Psoas muscle (tissue), 8 donors: ENCODE measurements around the gene TYW1. TPM values are rescaled to one million over a fixed set of nuclear protein-coding genes. Genes with fewer than 3 reads are reported as not detected.
"Not testable (repeated sequence)": the region's sequence is repeated elsewhere in the genome, so short reads cannot be mapped to it uniquely, and the experiment has no call there.

ENCODE experiments used
- ATAC-seq, 4 donors: fragments of 200-7000 bp; cut with Tn5 transposase; one replicate each; pipeline ENCODE4 v1.9.1; 2020; ENCODE audit warnings: moderate library complexity in 3 of 4, mild to moderate bottlenecking in 2 of 4
- DNase-seq, 2 donors: peaks; one replicate each; pipeline ENCODE4 v3.0.0-alpha.2; 2020
- H3K27ac ChIP-seq: fragments of 200-600 bp; one replicate; pipeline ENCODE4 v1.8.0; 2022
- H3K27me3 ChIP-seq, 3 donors: fragments of 200-600 bp in 1 of 3; one replicate each; pipeline versions ENCODE4 v1.6.1 to v1.8.0; 2013 to 2022; ENCODE audit warnings: low read length in 2 of 3, mild to moderate bottlenecking in 2 of 3, moderate library complexity in 1 of 3; ENCODE audit not compliant: insufficient read depth in 3 of 3
- H3K36me3 ChIP-seq, 2 donors: fragments of 200-600 bp in 1 of 2; one replicate each; pipeline versions ENCODE4 v1.6.1 to v1.8.0; 2013 to 2022; ENCODE audit warnings: low read depth in 1 of 2, mild to moderate bottlenecking in 1 of 2, moderate library complexity in 1 of 2; ENCODE audit not compliant: insufficient read depth in 1 of 2
- H3K4me1 ChIP-seq: fragments of 200-600 bp; one replicate; pipeline ENCODE4 v1.8.0; 2022
- H3K4me3 ChIP-seq: fragments of 200-600 bp; one replicate; pipeline ENCODE4 v1.8.0; 2022; ENCODE audit warnings: mild to moderate bottlenecking
- H3K9me3 ChIP-seq: fragments of 200-600 bp; one replicate; pipeline ENCODE4 v1.8.0; 2022
- WGBS, 3 donors: extraction: QIAGEN DNeasy Blood & Tissue Kit; methylation state at CpG; one replicate each; pipeline versions ENCODE4 v1.1.6 to v1.1.7; 2013; 5-methylcytosine and 5-hydroxymethylcytosine counted together
- intact Hi-C, 2 donors: fragments of 100-400 bp; cut with DNase I; formaldehyde crosslinking; loops; one replicate each; pipeline versions ENCODE4 v1.11.0 to v1.14.2; 2022
- long read RNA-seq, 2 donors: library from polyadenylated mRNA; unstranded; transcript quantifications; one replicate each; pipeline ENCODE4 v2.0.0, GENCODE V29; 2021
- polyA plus RNA-seq, 3 donors: library from polyadenylated mRNA; stranded (reverse); fragments of 200-250 nt; gene quantifications; one replicate each; pipeline ENCODE4 v1.2.3, GENCODE V29; 2013
- total RNA-seq, 4 donors: library from RNA; stranded (reverse); fragmentation: NEBNext Ultra II Directional in 2 of 4; extraction: Animal tissue kit (Norgen Biotek cat#: 25700) in 2 of 4; gene quantifications; one replicate each; pipeline versions ENCODE4 v1.2.1 to v1.2.4, GENCODE V29; 2021 to 2023
- TF ChIP-seq, protein P1 (sequence below): fragments of 200-600 bp; IDR thresholded peaks from one replicate; pipeline ENCODE4 v1.8.0; 2022; ENCODE audit warnings: antibody characterized with exemption
- donor health status: healthy with polysubstance abuse.
- donor health status: DM: no; HTN: no; CAD: no; lungs with moderate emphysema.
- donor health status: Bipolar disorder and iron deficiency.
- donor health status: healthy.
- donor health status: DM: yes; HTN: yes; CAD: no.
- donor health status: DM: no; HTN: no; CAD: no.
- donor health status: DM: no; HTN: no; CAD: no.
- donor health status: DM: yes; HTN: yes; CAD: no.

TYW1 gene
- total RNA-seq (10 to 100 TPM in 3 of 4 donors, 1 to 10 TPM in 1; 9.9 to 13.7 (median 11.4) TPM), polyA plus RNA-seq (10 to 100 TPM in 2 of 3 donors, 1 to 10 TPM in 1; 9.3 to 20.1 (median 10.4) TPM)
- long read RNA-seq, donor 1, transcript TYW1-201 (16 exons, 3,348 nt), result major isoform, 7 of 10 reads
- long read RNA-seq, donor 1, partial matches to known transcripts, result 1 of 10 reads
- long read RNA-seq, donor 1, other reads (novel, unspliced or antisense), result 2 of 10 reads
- long read RNA-seq, donor 2, transcript TYW1-201 (16 exons, 3,348 nt), result major isoform, 14 of 29 reads
- long read RNA-seq, donor 2, partial matches to known transcripts, result 6 of 29 reads
- long read RNA-seq, donor 2, other reads (novel, unspliced or antisense), result 9 of 29 reads

- H3K9me3 ChIP-seq, H3K27me3 ChIP-seq, intact Hi-C loops: not testable (repeated sequence)
- DNase-seq (peak; percentile 97 to 99), ATAC-seq (peak; percentile 81 to 89 (median 85))
- WGBS, 3 donors, result 0 to 1% (median 0%) methylated on average over 31 to 44 of the region's 44 CpGs
- peak within 1 kb of the TSS; percentile 83 for H3K4me3 ChIP-seq
- H3K4me1 ChIP-seq, result peaks cover 17% of the 10 kb centered on the region
- peak within 1 kb of the TSS; percentile 99 for H3K27ac ChIP-seq
- peaks cover 0 to 46% of the 10 kb centered on the region in 2 donors for H3K36me3 ChIP-seq
Measured at GRCh38 chr7:66996444-66997191, at the start of gene TYW1. TSS of gene TYW1 (plus strand) at chr7:66996833. CDS start at chr7:66996979, 146 bp downstream.

DNA sequence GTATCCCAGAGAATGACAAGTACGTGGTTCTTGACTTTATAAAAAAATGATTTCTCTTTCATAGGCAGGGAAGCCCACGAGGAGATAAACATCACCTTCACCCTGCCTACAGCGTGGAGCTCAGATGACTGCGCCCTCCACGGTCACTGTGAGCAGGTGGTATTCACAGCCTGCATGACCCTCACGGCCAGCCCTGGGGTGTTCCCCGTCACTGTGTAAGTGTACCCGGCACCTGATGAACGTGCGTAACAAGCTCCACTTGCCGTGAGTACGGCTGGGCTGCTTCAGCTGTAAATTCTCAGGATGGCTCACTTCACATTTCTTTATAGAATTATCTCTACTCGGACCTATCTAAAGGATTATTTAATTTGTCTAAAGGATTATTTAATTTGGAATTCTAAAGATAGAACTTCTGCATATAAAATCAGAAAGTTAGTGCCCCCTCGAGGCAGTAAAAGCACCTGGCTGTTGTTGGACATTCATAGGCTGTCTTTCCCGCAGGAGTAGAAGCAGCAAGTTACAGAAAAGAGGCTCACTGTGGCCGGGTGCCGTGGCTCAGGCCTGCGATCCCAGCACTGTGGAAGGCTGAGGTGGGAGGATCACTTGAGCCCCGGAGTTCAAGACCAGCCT lies 48.0 kb upstream of the TYW1 start:
- no peaks in the 10 kb centered on the region for H3K4me1 ChIP-seq
- H3K27me3 ChIP-seq, result no peaks in the 10 kb centered on the region
- H3K27ac ChIP-seq, result no peak overlapping the region
- no peak overlapping the region for H3K4me3 ChIP-seq
- H3K9me3 ChIP-seq, result no peaks in the 10 kb centered on the region
- intact Hi-C loops, result no loop called here
- H3K36me3 ChIP-seq, result peaks cover 24 to 100% of the 10 kb centered on the region in 2 donors
- ATAC-seq, result no peak
- 89 to 91% (median 91%) methylated on average over 19 of the region's 19 CpGs for WGBS, 3 donors
- TF ChIP-seq, protein P1, sequence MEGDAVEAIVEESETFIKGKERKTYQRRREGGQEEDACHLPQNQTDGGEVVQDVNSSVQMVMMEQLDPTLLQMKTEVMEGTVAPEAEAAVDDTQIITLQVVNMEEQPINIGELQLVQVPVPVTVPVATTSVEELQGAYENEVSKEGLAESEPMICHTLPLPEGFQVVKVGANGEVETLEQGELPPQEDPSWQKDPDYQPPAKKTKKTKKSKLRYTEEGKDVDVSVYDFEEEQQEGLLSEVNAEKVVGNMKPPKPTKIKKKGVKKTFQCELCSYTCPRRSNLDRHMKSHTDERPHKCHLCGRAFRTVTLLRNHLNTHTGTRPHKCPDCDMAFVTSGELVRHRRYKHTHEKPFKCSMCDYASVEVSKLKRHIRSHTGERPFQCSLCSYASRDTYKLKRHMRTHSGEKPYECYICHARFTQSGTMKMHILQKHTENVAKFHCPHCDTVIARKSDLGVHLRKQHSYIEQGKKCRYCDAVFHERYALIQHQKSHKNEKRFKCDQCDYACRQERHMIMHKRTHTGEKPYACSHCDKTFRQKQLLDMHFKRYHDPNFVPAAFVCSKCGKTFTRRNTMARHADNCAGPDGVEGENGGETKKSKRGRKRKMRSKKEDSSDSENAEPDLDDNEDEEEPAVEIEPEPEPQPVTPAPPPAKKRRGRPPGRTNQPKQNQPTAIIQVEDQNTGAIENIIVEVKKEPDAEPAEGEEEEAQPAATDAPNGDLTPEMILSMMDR, result no peak
- no peak for DNase-seq

DNA sequence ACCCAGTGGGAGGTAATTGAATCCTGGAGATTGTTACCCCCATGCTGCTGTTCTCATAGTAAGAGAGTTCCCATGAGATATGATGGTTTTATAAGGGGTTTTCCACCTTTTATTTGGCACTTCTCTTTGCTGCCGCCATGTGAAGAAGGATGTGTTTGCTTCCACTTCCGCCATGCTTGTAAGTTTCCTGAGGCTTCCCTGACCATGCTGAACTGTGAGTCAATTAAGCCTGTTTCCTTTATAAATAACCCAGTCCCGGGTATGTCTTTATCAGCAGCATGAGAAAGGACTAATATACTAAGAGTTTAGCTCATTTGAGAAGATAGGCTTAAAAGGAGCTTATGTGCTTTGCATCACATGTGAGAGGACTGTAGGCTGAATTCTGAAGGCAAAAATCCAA lies 46.3 kb upstream of the TYW1 start:
- DNase-seq (no peak), ATAC-seq (no peak)
- H3K9me3 ChIP-seq, result no peaks in the 10 kb centered on the region
- TF ChIP-seq, protein P1, result no peak
- no peaks in the 10 kb centered on the region for H3K27me3 ChIP-seq
- H3K36me3 ChIP-seq, result peaks cover 26 to 100% of the 10 kb centered on the region in 2 donors
- H3K4me3 ChIP-seq, result no peak overlapping the region
- H3K27ac ChIP-seq, result no peak overlapping the region
- no peaks in the 10 kb centered on the region for H3K4me1 ChIP-seq
- WGBS, 3 donors, result 79 to 81% (median 80%) methylated on average over 3 of the region's 3 CpGs
- intact Hi-C loops, result no loop called here

- intact Hi-C loops, result no loop called here
- Histone ChIP-seq H3K4me3 (no peak overlapping the region), H3K27ac (no peak overlapping the region), H3K27me3 (no peaks in the 10 kb centered on the region), H3K4me1 (no peaks in the 10 kb centered on the region), H3K9me3 (no peaks in the 10 kb centered on the region), H3K36me3 (peaks cover 26 to 100% of the 10 kb centered on the region in 2 donors)
- TF ChIP-seq, protein P1, result no peak
- DNase-seq (no peak), ATAC-seq (no peak)
- WGBS, 3 donors, result 86 to 94% (median 89%) methylated on average over 8 of the region's 8 CpGs
Measured at GRCh38 chr7:66950763-66951162, 45.9 kb upstream of the TYW1 start.
